SW480 (cell line): ENCODE data around the gene VTI1A.

ENCODE experiments used
- DNase-seq: peaks from one replicate; pipeline ENCODE4 v3.0.0-alpha.2; 2016; ENCODE audit warnings: low spot score

Gene VTI1A

GRCh38 chr10:112758961-112759360 is 311.9 kb downstream of the VTI1A start:
- DNase-seq, result no peak

GRCh38 chr10:112759496-112759895 is 312.5 kb downstream of the VTI1A start:
- no peak for DNase-seq

- no peak for DNase-seq
Measured at GRCh38 chr10:112761256-112761655, 314.2 kb downstream of the VTI1A start.

- no peak for DNase-seq
Measured at GRCh38 chr10:112763916-112764520, 317.0 kb downstream of the VTI1A start.

GRCh38 chr10:112765717-112766235 is 318.8 kb downstream of the VTI1A start:
- DNase-seq, result no peak

GRCh38 chr10:112766636-112767035 is 319.6 kb downstream of the VTI1A start:
- DNase-seq, result no peak

- no peak for DNase-seq
Measured at GRCh38 chr10:112767156-112767555, 320.1 kb downstream of the VTI1A start.

GRCh38 chr10:112768121-112768520 is 321.1 kb downstream of the VTI1A start:
- no peak for DNase-seq

GRCh38 chr10:112769081-112769480 is 322.1 kb downstream of the VTI1A start:
- DNase-seq, result no peak

- DNase-seq, result no peak
Measured at GRCh38 chr10:112769611-112770370, 322.8 kb downstream of the VTI1A start.

GRCh38 chr10:112771733-112772132 is 324.7 kb downstream of the VTI1A start:
- DNase-seq, result no peak

GRCh38 chr10:112773783-112774182 is 326.8 kb downstream of the VTI1A start:
- DNase-seq, result no peak

- no peak for DNase-seq
Measured at GRCh38 chr10:112774210-112774609, 327.2 kb downstream of the VTI1A start.

GRCh38 chr10:112774798-112775197 is 327.8 kb downstream of the VTI1A start:
- DNase-seq, result no peak

- DNase-seq, result no peak
Measured at GRCh38 chr10:112775381-112775780, 328.4 kb downstream of the VTI1A start.

- no peak for DNase-seq
Measured at GRCh38 chr10:112775892-112776674, 329.1 kb downstream of the VTI1A start.

- no peak for DNase-seq
Measured at GRCh38 chr10:112778579-112778978, 331.6 kb downstream of the VTI1A start.

- no peak for DNase-seq
Measured at GRCh38 chr10:112779025-112779770, 332.2 kb downstream of the VTI1A start.

- no peak for DNase-seq
Measured at GRCh38 chr10:112782200-112782907, 335.3 kb downstream of the VTI1A start.

GRCh38 chr10:112783351-112784021 is 336.5 kb downstream of the VTI1A start:
- no peak for DNase-seq

- DNase-seq, result no peak
Measured at GRCh38 chr10:112784022-112784461, 337.0 kb downstream of the VTI1A start.
